Dermis blood vessel endothelial cell (primary cell): ENCODE measurements around the gene NEK10. TPM values are rescaled to one million over a fixed set of nuclear protein-coding genes. Genes with fewer than 3 reads are reported as not detected.
"Not testable (repeated sequence)": the region's sequence is repeated elsewhere in the genome, so short reads cannot be mapped to it uniquely, and the experiment has no call there.

ENCODE experiments used
- DNase-seq: peaks from one replicate; pipeline ENCODE4 v3.0.0; 2010
- total RNA-seq: library from RNA; depleted of rRNA; stranded (reverse); fragments of >200 nt; gene quantifications from 2 replicates; pipeline ENCODE4 v1.2.3, GENCODE V29; 2014

The NEK10 gene
- total RNA-seq = 2.0 and 2.6 TPM in 2 replicates

- peak; percentile 96 for DNase-seq
Measured at GRCh38 chr3:27368831-27369607, at the start of gene NEK10. TSS of gene NEK10 (minus strand) at chr3:27369383. CDS start at chr3:27352882, 16,501 bp downstream.

GRCh38 chr3:27415202-27415601 is 46.0 kb upstream of the NEK10 start:
- no peak for DNase-seq

GRCh38 chr3:27392950-27393679 is 23.9 kb upstream of the NEK10 start:
- no peak for DNase-seq

GRCh38 chr3:27392414-27392813 is 23.2 kb upstream of the NEK10 start:
- DNase-seq = not testable (repeated sequence)

- no peak for DNase-seq
Measured at GRCh38 chr3:27391796-27392195, 22.6 kb upstream of the NEK10 start.

GRCh38 chr3:27387625-27388024 is 18.4 kb upstream of the NEK10 start:
- DNase-seq = no peak

GRCh38 chr3:27385504-27385903 is 16.3 kb upstream of the NEK10 start:
- DNase-seq = no peak

- no peak for DNase-seq
Measured at GRCh38 chr3:27384191-27384590, 15.0 kb upstream of the NEK10 start.

GRCh38 chr3:27380433-27381357 is 11.5 kb upstream of the NEK10 start:
- DNase-seq = peak; percentile 49

GRCh38 chr3:27378331-27378730 is 9.1 kb upstream of the NEK10 start:
- no peak for DNase-seq

- DNase-seq = no peak
Measured at GRCh38 chr3:27376109-27376772, 7.1 kb upstream of the NEK10 start.

GRCh38 chr3:27366062-27366591 is 3.1 kb downstream of the NEK10 start:
- DNase-seq = no peak

- DNase-seq = peak; percentile 98
Measured at GRCh38 chr3:27360113-27361078, 8.8 kb downstream of the NEK10 start.

GRCh38 chr3:27358372-27358771 is 10.8 kb downstream of the NEK10 start:
- no peak for DNase-seq

GRCh38 chr3:27357665-27358258 is 11.4 kb downstream of the NEK10 start:
- DNase-seq = peak; percentile 89

GRCh38 chr3:27356976-27357375 is 12.2 kb downstream of the NEK10 start:
- no peak for DNase-seq

- peak; percentile 12 for DNase-seq
Measured at GRCh38 chr3:27354588-27355203, 14.5 kb downstream of the NEK10 start.

- DNase-seq = peak; percentile 39
Measured at GRCh38 chr3:27354161-27354560, 15.0 kb downstream of the NEK10 start.

GRCh38 chr3:27353221-27353620 is 16.0 kb downstream of the NEK10 start:
- no peak for DNase-seq

- DNase-seq = no peak
Measured at GRCh38 chr3:27352047-27352446, 17.1 kb downstream of the NEK10 start.
